Measurements from ENCODE around the gene EFCAB8. TPM values are rescaled to one million over a fixed set of nuclear protein-coding genes. Genes with fewer than 3 reads are reported as not detected.
"Not testable (repeated sequence)": the region's sequence is repeated elsewhere in the genome, so short reads cannot be mapped to it uniquely, and the experiment has no call there.

Gene EFCAB8
- total RNA-seq, 1 donor from 2014 or later, result not detected

DNA sequence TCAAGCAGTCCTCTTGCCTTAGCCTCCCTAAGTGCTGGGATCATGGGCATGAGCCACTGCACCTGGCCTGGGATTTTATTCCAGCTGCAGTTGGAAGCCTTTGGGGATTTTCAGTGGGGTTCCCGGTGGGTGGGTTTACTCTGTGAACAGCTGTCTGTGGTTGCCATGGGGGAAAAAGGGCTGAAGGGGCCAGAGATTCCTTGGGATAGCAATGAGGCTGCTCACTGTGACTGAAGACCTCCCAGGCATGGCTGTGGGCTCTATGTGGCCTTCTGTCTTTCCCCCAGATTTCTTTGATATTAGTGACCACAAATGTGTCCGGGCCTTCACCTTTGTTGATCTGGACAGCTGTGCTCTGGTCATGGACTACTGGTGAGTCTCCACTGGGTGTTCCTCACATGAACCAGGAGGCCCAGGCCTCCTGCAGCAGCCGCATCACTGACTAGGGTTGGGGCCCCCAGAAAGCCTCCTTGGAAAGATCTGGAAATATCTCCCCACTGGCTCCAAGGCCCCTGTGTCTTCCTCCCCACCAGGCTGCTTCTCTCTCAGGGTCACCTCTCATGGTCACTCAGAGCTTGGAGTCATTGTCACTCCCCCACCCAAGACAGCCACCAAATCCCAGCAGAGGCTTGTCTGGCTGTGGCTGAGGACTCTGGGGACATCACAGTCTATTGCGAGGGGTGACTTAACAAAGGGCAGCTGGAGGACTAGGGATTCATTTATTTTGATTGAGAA lies 33.4 kb downstream of the EFCAB8 start:
- Histone ChIP-seq H3K4me1 (ENCODE audit: control insufficient read depth in 3 of 3, insufficient read depth in 3 of 3, low read length in 3 of 3) (no peaks in the 10 kb centered on the region), H3K9ac (ENCODE audit: low read depth in 1 of 3, low read length in 3 of 3) (no peak overlapping the region), H3K27me3 (ENCODE audit: control insufficient read depth in 3 of 3, insufficient read depth in 3 of 3, low read length in 3 of 3) (no peaks in the 10 kb centered on the region), H3K36me3 (ENCODE audit: control insufficient read depth in 3 of 3, insufficient read depth in 3 of 3, low read length in 3 of 3) (no peaks in the 10 kb centered on the region), H3K4me3 (ENCODE audit: low read length in 3 of 3) (no peak overlapping the region), H3K9me3 (ENCODE audit: control insufficient read depth in 3 of 3, low read length in 3 of 3) (no peaks in the 10 kb centered on the region), H3K27ac (ENCODE audit: low read depth, low read length) (no peak overlapping the region)

DNA sequence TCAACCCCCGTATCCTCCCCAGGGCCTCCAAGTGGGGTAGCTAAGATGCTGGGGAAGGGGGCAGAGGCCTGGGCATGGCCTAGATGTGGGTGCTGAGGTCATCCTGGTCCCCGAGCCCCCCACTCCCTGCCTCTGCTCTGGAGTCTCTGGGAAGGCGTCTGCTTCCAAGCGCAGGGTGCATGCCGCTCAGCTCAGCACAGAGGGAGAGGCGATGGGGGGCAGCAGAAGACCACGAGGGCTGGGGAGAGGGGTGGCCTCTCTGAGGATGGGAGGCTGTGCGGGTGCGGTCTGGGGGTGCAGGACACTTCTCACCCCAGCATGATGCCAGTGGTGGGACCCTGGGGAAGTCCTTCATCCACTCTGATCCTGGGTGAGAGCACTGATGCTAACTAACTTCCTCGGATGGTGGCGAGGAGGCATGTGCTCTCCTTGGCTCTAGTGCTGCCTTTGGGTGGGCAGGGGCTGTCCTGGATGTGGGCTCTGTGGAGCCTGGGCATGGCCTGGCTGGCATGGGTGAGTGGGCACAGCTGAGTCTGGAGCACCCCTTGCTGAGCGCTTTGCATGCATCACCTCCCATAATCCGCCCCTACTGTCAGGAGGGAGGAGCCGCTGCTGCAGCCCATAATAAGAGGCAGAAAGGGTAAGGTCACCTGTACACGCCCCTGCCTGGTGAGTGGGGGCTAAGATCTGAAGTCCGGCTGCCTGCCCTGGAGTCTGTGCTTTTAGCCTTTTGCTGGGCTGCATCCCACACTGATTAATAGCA lies 34.7 kb downstream of the EFCAB8 start:
- H3K4me3 ChIP-seq (ENCODE audit: low read length in 3 of 3), result no peak overlapping the region
- H3K27me3 ChIP-seq (ENCODE audit: control insufficient read depth in 3 of 3, insufficient read depth in 3 of 3, low read length in 3 of 3), result no peaks in the 10 kb centered on the region
- H3K9ac ChIP-seq (ENCODE audit: low read depth in 1 of 3, low read length in 3 of 3), result no peak overlapping the region
- H3K27ac ChIP-seq (ENCODE audit: low read depth, low read length), result no peak overlapping the region
- H3K4me1 ChIP-seq (ENCODE audit: control insufficient read depth in 3 of 3, insufficient read depth in 3 of 3, low read length in 3 of 3), result no peaks in the 10 kb centered on the region
- no peaks in the 10 kb centered on the region for H3K36me3 ChIP-seq (ENCODE audit: control insufficient read depth in 3 of 3, insufficient read depth in 3 of 3, low read length in 3 of 3)
- H3K9me3 ChIP-seq (ENCODE audit: control insufficient read depth in 3 of 3, low read length in 3 of 3), result no peaks in the 10 kb centered on the region

GRCh38 chr20:32894026-32894483 lies 35.3 kb downstream of the EFCAB8 start:
- H3K9ac ChIP-seq (ENCODE audit: low read depth in 1 of 3, low read length in 3 of 3), result no peak overlapping the region
- no peaks in the 10 kb centered on the region for H3K27me3 ChIP-seq (ENCODE audit: control insufficient read depth in 3 of 3, insufficient read depth in 3 of 3, low read length in 3 of 3)
- H3K27ac ChIP-seq (ENCODE audit: low read depth, low read length), result no peak overlapping the region
- no peaks in the 10 kb centered on the region for H3K9me3 ChIP-seq (ENCODE audit: control insufficient read depth in 3 of 3, low read length in 3 of 3)
- no peaks in the 10 kb centered on the region for H3K36me3 ChIP-seq (ENCODE audit: control insufficient read depth in 3 of 3, insufficient read depth in 3 of 3, low read length in 3 of 3)
- no peak overlapping the region for H3K4me3 ChIP-seq (ENCODE audit: low read length in 3 of 3)
- H3K4me1 ChIP-seq (ENCODE audit: control insufficient read depth in 3 of 3, insufficient read depth in 3 of 3, low read length in 3 of 3), result no peaks in the 10 kb centered on the region

DNA sequence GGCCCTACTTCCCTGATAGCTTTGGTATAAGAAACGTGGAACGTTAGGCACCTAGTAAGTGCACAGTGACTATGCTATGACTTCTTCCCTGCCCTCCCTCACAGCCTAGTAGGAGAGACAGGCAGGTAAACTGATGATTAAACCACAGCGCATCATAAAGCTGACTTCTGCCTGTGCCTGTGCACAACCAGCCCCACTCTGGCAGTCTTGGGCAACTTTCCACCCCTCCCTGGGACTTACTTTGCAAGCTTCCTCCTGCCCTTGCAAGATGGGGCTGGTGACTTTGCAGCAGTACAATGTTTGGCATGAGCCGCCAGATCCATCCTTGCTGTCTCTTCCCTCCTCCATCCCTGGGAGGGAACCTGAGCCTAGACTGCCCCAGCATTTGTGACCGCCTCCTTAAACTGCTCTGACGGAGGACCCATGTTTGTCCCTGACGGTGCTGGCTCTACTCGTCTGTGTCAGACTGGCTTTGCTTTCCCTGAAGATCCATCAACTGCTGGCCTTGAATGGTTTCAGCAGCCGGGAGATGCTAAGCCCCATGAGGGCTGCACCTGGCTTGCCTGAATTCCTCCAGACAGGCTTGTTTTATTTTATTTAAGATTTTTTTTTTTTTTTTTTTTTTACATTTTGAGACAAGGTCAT lies 36.1 kb downstream of the EFCAB8 start:
- no peak overlapping the region for H3K9ac ChIP-seq (ENCODE audit: low read depth in 1 of 3, low read length in 3 of 3)
- no peak overlapping the region for H3K4me3 ChIP-seq (ENCODE audit: low read length in 3 of 3)
- H3K27ac ChIP-seq (ENCODE audit: low read depth, low read length), result no peak overlapping the region
- no peaks in the 10 kb centered on the region for H3K4me1 ChIP-seq (ENCODE audit: control insufficient read depth in 3 of 3, insufficient read depth in 3 of 3, low read length in 3 of 3)
- H3K27me3 ChIP-seq (ENCODE audit: control insufficient read depth in 3 of 3, insufficient read depth in 3 of 3, low read length in 3 of 3), result no peaks in the 10 kb centered on the region
- H3K9me3 ChIP-seq (ENCODE audit: control insufficient read depth in 3 of 3, low read length in 3 of 3), result no peaks in the 10 kb centered on the region
- H3K36me3 ChIP-seq (ENCODE audit: control insufficient read depth in 3 of 3, insufficient read depth in 3 of 3, low read length in 3 of 3), result no peaks in the 10 kb centered on the region

DNA sequence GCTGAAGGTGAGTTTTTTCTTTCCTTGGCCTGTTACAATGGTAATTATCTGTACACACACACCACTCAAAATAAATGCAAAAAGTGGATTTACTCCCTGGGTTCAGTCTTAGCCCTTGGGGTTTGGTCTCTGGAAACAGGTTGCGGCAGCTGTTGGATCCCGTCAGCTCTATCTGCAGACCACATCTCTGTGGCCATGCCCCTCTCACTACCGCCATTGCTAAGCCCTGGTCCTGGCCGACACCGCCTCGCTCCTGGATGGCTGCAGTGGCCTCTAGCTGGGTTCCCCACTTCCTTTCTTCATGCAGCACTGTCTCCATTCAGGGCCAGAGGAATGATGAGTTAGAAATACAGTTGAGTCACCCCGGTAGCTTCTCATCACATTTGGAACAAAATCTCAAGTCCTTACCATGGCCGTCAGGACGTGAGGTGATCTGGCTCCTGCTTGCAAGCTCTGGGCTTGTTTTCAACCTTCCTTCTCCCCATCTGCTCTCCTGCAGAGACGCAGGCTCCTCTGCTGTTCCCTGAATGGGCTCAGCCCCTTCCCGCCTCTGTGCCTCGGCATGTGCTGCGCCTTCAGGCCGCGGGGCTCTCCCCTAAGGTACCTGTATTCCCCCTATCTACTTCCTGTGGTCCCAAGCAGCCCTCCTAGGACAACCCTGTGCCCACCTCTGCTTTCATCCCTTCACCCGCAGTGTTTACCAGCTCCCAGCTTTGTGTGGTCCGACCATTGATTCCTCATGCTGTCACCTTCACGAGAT lies 38.0 kb downstream of the EFCAB8 start:
- Histone ChIP-seq H3K27me3 (ENCODE audit: control insufficient read depth in 3 of 3, insufficient read depth in 3 of 3, low read length in 3 of 3) (no peaks in the 10 kb centered on the region), H3K9ac (ENCODE audit: low read depth in 1 of 3, low read length in 3 of 3) (no peak overlapping the region), H3K27ac (ENCODE audit: low read depth, low read length) (no peak overlapping the region), H3K4me3 (ENCODE audit: low read length in 3 of 3) (no peak overlapping the region), H3K36me3 (ENCODE audit: control insufficient read depth in 3 of 3, insufficient read depth in 3 of 3, low read length in 3 of 3) (no peaks in the 10 kb centered on the region), H3K9me3 (ENCODE audit: control insufficient read depth in 3 of 3, low read length in 3 of 3) (no peaks in the 10 kb centered on the region), H3K4me1 (ENCODE audit: control insufficient read depth in 3 of 3, insufficient read depth in 3 of 3, low read length in 3 of 3) (no peaks in the 10 kb centered on the region)

GRCh38 chr20:32898729-32899128 lies 40.0 kb downstream of the EFCAB8 start:
- Histone ChIP-seq H3K4me1 (ENCODE audit: control insufficient read depth in 3 of 3, insufficient read depth in 3 of 3, low read length in 3 of 3) (no peaks in the 10 kb centered on the region), H3K36me3 (ENCODE audit: control insufficient read depth in 3 of 3, insufficient read depth in 3 of 3, low read length in 3 of 3) (no peaks in the 10 kb centered on the region), H3K27me3 (ENCODE audit: control insufficient read depth in 3 of 3, insufficient read depth in 3 of 3, low read length in 3 of 3) (no peaks in the 10 kb centered on the region), H3K9me3 (ENCODE audit: control insufficient read depth in 3 of 3, low read length in 3 of 3) (no peaks in the 10 kb centered on the region), H3K4me3 (ENCODE audit: low read length in 3 of 3) (no peak overlapping the region), H3K9ac (ENCODE audit: low read depth in 1 of 3, low read length in 3 of 3) (no peak overlapping the region), H3K27ac (ENCODE audit: low read depth, low read length) (no peak overlapping the region)

DNA sequence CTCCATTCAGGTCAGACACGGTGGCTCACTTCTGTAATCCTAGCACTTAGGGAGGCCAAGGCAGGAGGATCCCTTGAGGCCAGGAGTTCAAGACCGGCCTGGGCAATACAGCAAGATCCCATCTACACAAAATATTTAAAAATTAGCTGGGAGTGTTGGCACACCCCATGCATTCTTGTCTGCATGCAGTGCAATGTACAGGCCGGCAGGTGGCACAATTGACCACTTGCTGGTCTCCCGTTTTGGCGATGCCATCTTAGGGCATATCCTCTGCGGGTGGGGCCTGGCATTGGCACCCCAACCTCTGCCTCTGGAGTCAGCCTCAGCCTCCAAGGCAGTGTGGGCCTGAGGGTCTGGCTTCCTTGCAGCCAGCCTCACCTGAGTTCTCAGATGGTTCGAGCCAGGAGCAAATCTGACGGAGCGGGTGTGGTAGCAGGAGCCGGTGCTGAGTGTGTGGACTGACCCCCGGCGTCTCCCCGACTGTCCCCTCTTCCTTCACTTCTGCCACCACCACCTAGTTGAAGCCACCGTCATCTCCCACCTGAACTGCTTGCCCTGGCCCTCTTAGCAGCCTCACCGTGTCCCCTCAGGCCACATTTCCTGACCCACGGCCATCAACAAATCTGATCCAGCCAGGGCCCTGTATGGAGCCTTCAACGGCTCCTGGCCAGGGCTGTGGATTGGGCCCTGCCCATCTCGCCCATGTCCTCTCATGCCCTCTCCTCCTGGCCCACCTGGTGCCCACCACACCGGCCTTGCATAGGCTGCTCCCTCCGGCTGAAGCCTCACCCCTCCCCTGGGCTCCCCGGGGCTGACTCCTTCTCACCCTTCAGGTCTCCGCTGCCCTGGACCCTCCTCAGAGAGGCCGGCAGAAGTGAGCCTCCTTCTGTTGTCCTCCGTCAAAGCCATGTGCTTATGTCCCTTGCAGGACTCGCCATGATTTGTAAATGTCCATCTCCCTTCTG lies 44.0 kb downstream of the EFCAB8 start:
- Histone ChIP-seq H3K4me3 (ENCODE audit: low read length in 3 of 3) (no peak overlapping the region), H3K4me1 (ENCODE audit: control insufficient read depth in 3 of 3, insufficient read depth in 3 of 3, low read length in 3 of 3) (no peaks in the 10 kb centered on the region), H3K27me3 (ENCODE audit: control insufficient read depth in 3 of 3, insufficient read depth in 3 of 3, low read length in 3 of 3) (no peaks in the 10 kb centered on the region), H3K36me3 (ENCODE audit: control insufficient read depth in 3 of 3, insufficient read depth in 3 of 3, low read length in 3 of 3) (no peaks in the 10 kb centered on the region), H3K9ac (ENCODE audit: low read depth in 1 of 3, low read length in 3 of 3) (no peak overlapping the region), H3K9me3 (ENCODE audit: control insufficient read depth in 3 of 3, low read length in 3 of 3) (no peaks in the 10 kb centered on the region), H3K27ac (ENCODE audit: low read depth, low read length) (no peak overlapping the region)

GRCh38 chr20:32903666-32904175 lies 45.0 kb downstream of the EFCAB8 start:
- no peaks in the 10 kb centered on the region for H3K9me3 ChIP-seq (ENCODE audit: control insufficient read depth in 3 of 3, low read length in 3 of 3)
- no peak overlapping the region for H3K9ac ChIP-seq (ENCODE audit: low read depth in 1 of 3, low read length in 3 of 3)
- no peaks in the 10 kb centered on the region for H3K4me1 ChIP-seq (ENCODE audit: control insufficient read depth in 3 of 3, insufficient read depth in 3 of 3, low read length in 3 of 3)
- H3K27me3 ChIP-seq (ENCODE audit: control insufficient read depth in 3 of 3, insufficient read depth in 3 of 3, low read length in 3 of 3), result no peaks in the 10 kb centered on the region
- H3K36me3 ChIP-seq (ENCODE audit: control insufficient read depth in 3 of 3, insufficient read depth in 3 of 3, low read length in 3 of 3), result no peaks in the 10 kb centered on the region
- no peak overlapping the region for H3K27ac ChIP-seq (ENCODE audit: low read depth, low read length)
- no peak overlapping the region for H3K4me3 ChIP-seq (ENCODE audit: low read length in 3 of 3)

- H3K27me3 ChIP-seq (ENCODE audit: control insufficient read depth in 3 of 3, insufficient read depth in 3 of 3, low read length in 3 of 3); H3K4me1 ChIP-seq (ENCODE audit: control insufficient read depth in 3 of 3, insufficient read depth in 3 of 3, low read length in 3 of 3); H3K36me3 ChIP-seq (ENCODE audit: control insufficient read depth in 3 of 3, insufficient read depth in 3 of 3, low read length in 3 of 3); H3K9ac ChIP-seq (ENCODE audit: low read depth in 1 of 3, low read length in 3 of 3); H3K4me3 ChIP-seq (ENCODE audit: low read length in 3 of 3); H3K9me3 ChIP-seq (ENCODE audit: control insufficient read depth in 3 of 3, low read length in 3 of 3); H3K27ac ChIP-seq (ENCODE audit: low read depth, low read length): not testable (repeated sequence)
Measured at GRCh38 chr20:32904678-32905077, 46.0 kb downstream of the EFCAB8 start.

Measured in skeletal muscle tissue (tissue), 4 donors.